OCI-LY3 (cell line): Measurements from ENCODE around the gene NR5A2.

Source experiments
- EZH2phosphoT487 ChIP-seq: fragments of 200-600 bp; shearing (Covaris generic); IDR thresholded peaks from 2 replicates; pipeline ENCODE4 v1.6.1; 2018; ENCODE audit warnings: antibody characterized with exemption, mixed run types, low read depth
- TF ChIP-seq, protein P1 (sequence below): fragments of 200-600, 300-600 bp; sonication (generic); IDR thresholded peaks from 2 replicates; pipeline ENCODE4 v1.5.1; 2014; ENCODE audit warnings: antibody characterized with exemption, low read length, low read depth

GRCh38 chr1:200081151-200081968 is 53.9 kb downstream of the NR5A2 start:
- TF ChIP-seq, protein P1, sequence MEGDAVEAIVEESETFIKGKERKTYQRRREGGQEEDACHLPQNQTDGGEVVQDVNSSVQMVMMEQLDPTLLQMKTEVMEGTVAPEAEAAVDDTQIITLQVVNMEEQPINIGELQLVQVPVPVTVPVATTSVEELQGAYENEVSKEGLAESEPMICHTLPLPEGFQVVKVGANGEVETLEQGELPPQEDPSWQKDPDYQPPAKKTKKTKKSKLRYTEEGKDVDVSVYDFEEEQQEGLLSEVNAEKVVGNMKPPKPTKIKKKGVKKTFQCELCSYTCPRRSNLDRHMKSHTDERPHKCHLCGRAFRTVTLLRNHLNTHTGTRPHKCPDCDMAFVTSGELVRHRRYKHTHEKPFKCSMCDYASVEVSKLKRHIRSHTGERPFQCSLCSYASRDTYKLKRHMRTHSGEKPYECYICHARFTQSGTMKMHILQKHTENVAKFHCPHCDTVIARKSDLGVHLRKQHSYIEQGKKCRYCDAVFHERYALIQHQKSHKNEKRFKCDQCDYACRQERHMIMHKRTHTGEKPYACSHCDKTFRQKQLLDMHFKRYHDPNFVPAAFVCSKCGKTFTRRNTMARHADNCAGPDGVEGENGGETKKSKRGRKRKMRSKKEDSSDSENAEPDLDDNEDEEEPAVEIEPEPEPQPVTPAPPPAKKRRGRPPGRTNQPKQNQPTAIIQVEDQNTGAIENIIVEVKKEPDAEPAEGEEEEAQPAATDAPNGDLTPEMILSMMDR, result no peak
- TF ChIP-seq EZH2phosphoT487, result 0 out of 2 replicates have a peak, but pooled peaks have one; percentile 11
